Epithelial cell of prostate (primary cell): Measurements from ENCODE around the gene MYL9.
"Not testable (repeated sequence)": the region's sequence is repeated elsewhere in the genome, so short reads cannot be mapped to it uniquely, and the experiment has no call there.

Experiments
- DNase-seq: peaks from one replicate; pipeline ENCODE4 v3.0.0-alpha.2; 2011; ENCODE audit warnings: low read depth, low spot score
- H3K27ac ChIP-seq: fragments of 450-650 bp; 2 replicates; pipeline ENCODE4 v1.5.1; 2017; ENCODE audit warnings: mild to moderate bottlenecking

MYL9 gene

GRCh38 chr20:36548006-36548315 is 6.6 kb downstream of the MYL9 start:
- no peak for DNase-seq
- H3K27ac ChIP-seq: no peak overlapping the region

GRCh38 chr20:36548704-36549627 is 7.6 kb downstream of the MYL9 start:
- no peak overlapping the region for H3K27ac ChIP-seq
- no peak for DNase-seq

GRCh38 chr20:36549628-36549941 is 8.3 kb downstream of the MYL9 start:
- no peak for DNase-seq
- H3K27ac ChIP-seq: no peak overlapping the region

GRCh38 chr20:36549942-36550789 is 8.8 kb downstream of the MYL9 start:
- no peak overlapping the region for H3K27ac ChIP-seq
- DNase-seq: no peak

GRCh38 chr20:36550790-36551299 is 9.5 kb downstream of the MYL9 start:
- H3K27ac ChIP-seq: no peak overlapping the region
- DNase-seq: no peak

- H3K27ac ChIP-seq: no peak overlapping the region
- no peak for DNase-seq
These were observed 13.9 kb downstream of the MYL9 start for GRCh38 chr20:36555248-36555647.

GRCh38 chr20:36562724-36563123 is 21.4 kb downstream of the MYL9 start:
- no peak for DNase-seq

GRCh38 chr20:36563374-36563773 is 22.1 kb downstream of the MYL9 start:
- no peak overlapping the region for H3K27ac ChIP-seq
- DNase-seq: no peak

More at GRCh38 chr20:36562724-36563123, 21.4 kb downstream of the MYL9 start:
- no peak overlapping the region for H3K27ac ChIP-seq

GRCh38 chr20:36564078-36564725 is 22.9 kb downstream of the MYL9 start:
- not testable (repeated sequence) for H3K27ac ChIP-seq, DNase-seq

GRCh38 chr20:36564726-36565121 is 23.4 kb downstream of the MYL9 start:
- not testable (repeated sequence) for H3K27ac ChIP-seq, DNase-seq

GRCh38 chr20:36565520-36565919 is 24.2 kb downstream of the MYL9 start:
- DNase-seq: no peak
- H3K27ac ChIP-seq: no peak overlapping the region

- H3K27ac ChIP-seq: no peak overlapping the region
- no peak for DNase-seq
These were observed 28.6 kb downstream of the MYL9 start for GRCh38 chr20:36569847-36570429.

GRCh38 chr20:36571564-36572504 is 30.5 kb downstream of the MYL9 start:
- no peak for DNase-seq
- H3K27ac ChIP-seq: no peak overlapping the region

- no peak for DNase-seq
- peak overlapping the region; percentile 25 for H3K27ac ChIP-seq
These were observed 31.4 kb downstream of the MYL9 start for GRCh38 chr20:36572701-36573102.

GRCh38 chr20:36573103-36573797 is 31.9 kb downstream of the MYL9 start, which contains the start of gene TGIF2:
TGIF2 (plus strand) TSS chr20:36573597; CDS start chr20:36578775, 5,178 bp downstream.
- H3K27ac ChIP-seq: peak within 1 kb of the TSS; percentile 25
- DNase-seq: no peak

GRCh38 chr20:36573798-36574365 is 32.6 kb downstream of the MYL9 start:
- DNase-seq: no peak
- no peak overlapping the region for H3K27ac ChIP-seq

- no peak for DNase-seq
These were observed 33.2 kb downstream of the MYL9 start for GRCh38 chr20:36574366-36575135.

GRCh38 chr20:36576081-36576445 is 34.7 kb downstream of the MYL9 start:
- no peak overlapping the region for H3K27ac ChIP-seq
- DNase-seq: no peak

More at GRCh38 chr20:36574366-36575135, 33.2 kb downstream of the MYL9 start:
- H3K27ac ChIP-seq: no peak overlapping the region
